ENCODE measurements around the gene RASA4.
A peak's percentile ranks its signal among the peaks of the same experiment; 100 is the strongest.
"Not testable (repeated sequence)": the region's sequence is repeated elsewhere in the genome, so short reads cannot be mapped to it uniquely, and the experiment has no call there.

The RASA4 gene

GRCh38 chr7:102606848-102607247, 9.7 kb downstream of the RASA4 start:
- not testable (repeated sequence) for DNase-seq (ENCODE audit: low spot score)

DNA sequence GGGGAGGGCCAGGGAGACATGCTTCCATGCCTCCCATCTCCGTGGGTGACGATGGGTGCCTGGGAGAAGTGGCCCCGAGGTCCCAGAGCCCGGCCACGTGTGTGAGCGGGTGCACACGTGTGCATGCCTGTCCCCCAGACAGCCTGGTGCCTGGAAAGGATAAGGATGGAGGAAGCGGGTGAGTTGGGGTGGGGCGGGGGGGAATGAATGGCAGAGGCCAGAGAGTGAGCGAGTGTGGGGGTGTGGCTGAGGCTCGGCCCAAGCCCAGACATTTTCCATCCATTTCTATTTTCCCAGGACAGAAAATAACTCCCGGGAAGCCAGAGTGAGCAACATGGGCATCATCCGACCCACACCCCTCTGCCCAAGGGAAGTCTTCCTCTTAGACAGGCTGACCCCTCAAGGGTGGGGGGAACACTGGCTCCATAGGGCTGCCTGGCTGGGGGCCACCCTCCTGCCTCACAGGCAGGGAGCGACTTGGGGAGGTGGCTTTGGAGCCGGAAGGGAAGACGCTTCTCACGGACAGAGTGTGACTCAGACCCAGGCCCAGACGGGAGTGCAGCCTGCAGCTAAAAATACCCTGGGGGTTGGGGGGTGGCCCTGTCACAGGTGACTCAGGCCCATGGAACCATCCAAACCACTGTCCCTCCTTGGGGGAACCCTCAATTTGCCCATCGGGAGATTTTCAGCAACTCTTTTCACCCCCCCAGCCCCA, 12.0 kb downstream of the RASA4 start:
- not testable (repeated sequence) for DNase-seq (ENCODE audit: low spot score)

DNA sequence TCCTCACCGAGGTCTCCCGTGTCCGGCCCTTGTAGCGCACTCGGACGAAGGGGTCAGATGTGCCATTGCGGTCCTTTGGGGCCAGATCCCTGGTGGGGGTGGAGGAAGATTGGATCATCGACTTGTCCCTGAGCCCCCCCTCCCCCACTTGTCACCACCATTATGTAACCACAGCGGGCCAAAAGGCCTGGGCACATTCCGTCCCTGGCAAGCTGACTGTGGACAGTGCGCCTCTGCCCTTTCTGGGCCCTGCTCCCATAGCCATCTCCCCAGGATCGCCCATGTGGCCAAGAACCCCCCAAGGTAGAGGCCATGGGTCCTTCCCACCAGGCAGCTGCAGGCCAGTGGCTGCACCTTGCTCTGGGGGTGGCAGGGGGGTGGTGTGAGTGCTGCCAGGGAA, 14.2 kb downstream of the RASA4 start:
- not testable (repeated sequence) for DNase-seq (ENCODE audit: low spot score)

- not testable (repeated sequence) for DNase-seq (ENCODE audit: low spot score)
Measured at GRCh38 chr7:102599699-102600098, 16.9 kb downstream of the RASA4 start.

GRCh38 chr7:102596036-102596435, 20.5 kb downstream of the RASA4 start:
- not testable (repeated sequence) for DNase-seq (ENCODE audit: low spot score)

GRCh38 chr7:102593637-102594334, 22.8 kb downstream of the RASA4 start:
- not testable (repeated sequence) for DNase-seq (ENCODE audit: low spot score)

DNA sequence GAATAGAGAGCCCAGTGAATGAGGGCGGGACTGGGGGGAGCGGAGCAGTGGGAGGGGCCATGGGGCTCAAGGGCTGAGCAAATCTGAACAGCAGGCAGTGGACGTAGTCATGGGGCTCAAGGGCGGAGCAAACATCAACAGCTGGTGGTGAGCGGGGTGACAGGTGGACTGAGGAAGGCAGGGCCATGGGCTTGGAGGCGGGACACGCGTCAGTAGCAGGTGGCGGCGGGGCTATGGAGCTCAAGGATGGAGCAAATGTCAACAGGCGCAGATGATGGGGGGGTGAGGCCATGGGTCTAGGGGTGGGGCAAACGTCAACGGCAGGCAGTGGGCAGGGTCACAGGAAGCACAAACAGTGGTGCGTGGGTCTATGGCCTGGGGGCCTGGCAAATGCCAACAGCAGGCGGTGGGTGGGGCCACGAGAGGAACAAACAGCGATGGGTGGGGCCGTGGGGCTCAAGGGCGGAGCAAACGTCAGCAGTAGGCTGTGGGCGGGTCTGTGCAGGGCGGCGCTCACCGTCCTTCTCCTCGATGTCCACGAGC, 24.0 kb downstream of the RASA4 start:
- not testable (repeated sequence) for DNase-seq (ENCODE audit: low spot score)

GRCh38 chr7:102589857-102590256, 26.7 kb downstream of the RASA4 start:
- DNase-seq (ENCODE audit: low spot score), result not testable (repeated sequence)

GRCh38 chr7:102583495-102583894, 33.1 kb downstream of the RASA4 start:
- DNase-seq (ENCODE audit: low spot score), result not testable (repeated sequence)

DNA sequence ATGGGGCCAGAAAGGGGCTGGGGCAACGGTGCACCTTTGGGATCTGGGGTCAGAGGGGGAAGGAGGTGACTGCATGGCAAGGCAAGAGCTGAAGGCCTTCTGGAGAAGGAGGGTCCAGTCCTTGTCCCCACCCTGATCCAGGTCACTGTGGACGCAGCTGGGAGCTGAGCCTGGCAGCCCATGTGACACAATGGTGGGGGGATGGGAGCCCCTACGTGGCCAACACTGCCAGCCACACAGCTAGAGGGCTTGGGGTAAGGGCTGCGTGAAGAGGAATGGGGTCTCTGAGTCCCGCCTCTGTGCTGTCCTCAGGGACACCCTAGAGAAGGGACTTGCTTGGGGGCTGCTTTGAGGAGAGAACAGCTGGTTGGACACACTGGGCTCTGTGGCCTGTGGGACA, 34.8 kb downstream of the RASA4 start:
- DNase-seq (ENCODE audit: low spot score), result not testable (repeated sequence)

GRCh38 chr7:102578486-102578885, 38.1 kb downstream of the RASA4 start:
- not testable (repeated sequence) for DNase-seq (ENCODE audit: low spot score)

GRCh38 chr7:102577315-102578240, 39.0 kb downstream of the RASA4 start:
- DNase-seq (ENCODE audit: low spot score), result not testable (repeated sequence)

- DNase-seq (ENCODE audit: low spot score), result not testable (repeated sequence)
Measured at GRCh38 chr7:102576363-102576762, 40.2 kb downstream of the RASA4 start.

- not testable (repeated sequence) for DNase-seq (ENCODE audit: low spot score)
Measured at GRCh38 chr7:102574607-102575006, 41.9 kb downstream of the RASA4 start.

GRCh38 chr7:102572261-102573239, 44.0 kb downstream of the RASA4 start, which contains the start of gene POLR2J3:
Gene POLR2J3 (minus strand): TSS chr7:102572583. CDS start chr7:102572521, 62 bp downstream.
- DNase-seq (ENCODE audit: low spot score), result peak; percentile 85

DNA sequence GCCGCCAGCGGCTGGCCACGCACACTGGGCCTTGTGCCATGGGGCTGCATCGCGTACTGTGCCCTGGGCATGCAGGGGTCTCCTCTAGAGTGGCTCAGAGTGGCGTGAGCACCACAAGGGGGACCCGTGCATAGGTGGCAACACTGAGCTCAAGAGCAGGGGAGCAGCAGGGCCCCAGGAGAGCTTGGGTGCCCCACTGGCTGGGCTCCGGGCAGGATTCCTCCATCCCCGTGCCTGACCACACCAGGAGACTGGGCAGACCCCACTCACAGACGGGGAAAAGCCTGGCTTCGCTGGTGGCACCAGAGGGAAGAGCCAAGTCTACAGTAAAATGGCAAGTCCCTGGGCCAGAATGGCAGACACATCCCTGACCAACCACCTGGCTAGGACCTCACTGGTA, 47.9 kb downstream of the RASA4 start:
- DNase-seq (ENCODE audit: low spot score), result not testable (repeated sequence)

DNA sequence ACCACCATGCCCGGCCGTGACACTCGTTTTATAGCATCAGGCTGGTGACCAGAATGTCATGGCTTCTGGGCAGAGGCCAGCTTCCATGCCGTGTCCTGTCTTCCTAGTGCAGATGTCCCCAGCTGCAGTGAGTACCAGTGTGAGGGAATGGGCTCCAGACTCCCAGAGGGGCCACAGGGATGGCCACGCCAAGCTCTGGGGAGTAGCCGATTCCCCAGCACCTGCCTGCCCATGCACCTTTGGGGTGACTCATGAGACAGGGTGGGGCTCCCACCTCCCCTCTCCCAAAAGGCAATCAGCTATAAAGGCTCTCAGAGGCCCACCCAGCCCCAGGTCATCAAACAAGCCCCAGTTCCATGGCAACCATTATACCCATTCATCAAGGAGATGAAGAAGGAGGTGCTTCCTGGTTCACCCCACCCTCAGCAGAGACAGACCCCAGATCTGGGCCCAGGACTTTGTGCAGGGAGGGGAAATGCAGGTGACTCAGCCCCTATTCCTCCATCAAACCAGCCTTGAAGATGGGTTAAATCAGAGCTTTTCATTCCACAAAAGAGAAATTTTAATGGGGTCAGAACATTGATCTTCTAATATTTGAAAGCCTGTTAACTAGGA, 65.6 kb downstream of the RASA4 start, which contains the start of gene SPDYE2:
Gene SPDYE2 (plus strand): TSS at position 419 of the 615 bp plus-strand sequence. CDS start 2,030 bp downstream, outside the sequence.
- not testable (repeated sequence) for DNase-seq (ENCODE audit: low spot score)

- DNase-seq (ENCODE audit: low spot score), result not testable (repeated sequence)
Measured at GRCh38 chr7:102546353-102546752, 70.2 kb downstream of the RASA4 start.

DNA sequence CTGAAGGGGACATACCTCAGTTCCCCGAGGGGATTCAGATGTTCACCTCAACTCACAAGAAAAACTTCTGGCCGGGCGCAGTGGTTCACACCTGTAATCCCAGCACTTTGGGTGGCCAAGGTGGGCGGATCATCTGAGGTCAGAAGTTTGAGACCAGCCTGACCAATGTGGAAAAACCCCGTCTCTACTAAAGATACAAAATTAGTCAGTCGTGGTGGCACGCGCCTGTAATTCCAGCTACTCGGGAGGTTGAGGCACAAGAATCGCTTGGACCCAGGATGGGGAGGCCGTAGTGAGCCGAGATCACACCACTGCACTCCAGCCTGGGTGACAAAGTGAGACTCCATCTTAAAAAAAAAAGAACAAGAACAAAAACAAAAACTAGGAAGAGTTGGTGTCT, 71.3 kb downstream of the RASA4 start:
- not testable (repeated sequence) for DNase-seq (ENCODE audit: low spot score)

- not testable (repeated sequence) for DNase-seq (ENCODE audit: low spot score)
Measured at GRCh38 chr7:102544372-102544771, 72.2 kb downstream of the RASA4 start.
